GM12891 (cell line): Measurements from ENCODE around the gene LRRC32.

ENCODE experiments used
- POLR2A ChIP-seq: IDR thresholded peaks from 2 replicates; pipeline ENCODE4 v1.6.1; 2011; ENCODE audit warnings: low read depth, low read length, control low read depth
- POLR2AphosphoS5 ChIP-seq: IDR thresholded peaks from 2 replicates; pipeline ENCODE4 v1.6.1; 2011; ENCODE audit warnings: low read depth, low read length, control low read depth
- SPI1 ChIP-seq: IDR thresholded peaks from 2 replicates; pipeline ENCODE4 v1.6.1; 2011; ENCODE audit warnings: low read depth, low read length, control low read depth
- TAF1 ChIP-seq: IDR thresholded peaks from 2 replicates; pipeline ENCODE4 v1.6.1; 2011; ENCODE audit warnings: low read depth, low read length, control low read depth

GRCh38 chr11:76617553-76618265 is 52.8 kb downstream of the LRRC32 start:
- TF ChIP-seq POLR2A: no peak
- TF ChIP-seq TAF1: no peak
- TF ChIP-seq SPI1: no peak
- no peak for TF ChIP-seq POLR2AphosphoS5
